HepG2 (cell line): Measurements from ENCODE around the gene FAM161A.

Experiments used
- GPN1 ChIP-seq: sonication (generic); formaldehyde crosslinking; IDR thresholded peaks from 2 replicates; pipeline ENCODE4 v1.5.1; 2020; ENCODE audit warnings: missing genetic modification reagents, borderline replicate concordance
- GTF2F1 ChIP-seq: fragments of 150-350 bp; IDR thresholded peaks from 2 replicates; pipeline ENCODE4 v1.6.1; 2014; ENCODE audit warnings: low read length
- NFIC ChIP-seq: IDR thresholded peaks from 2 replicates; pipeline ENCODE4 v1.6.1; 2012; ENCODE audit warnings: mild to moderate bottlenecking, low read length, inconsistent platforms
- POLR2A ChIP-seq, 2 experiments: IDR thresholded peaks; 2 replicates each; pipeline ENCODE4 v1.6.1; 2011; ENCODE audit warnings: low read depth in 2 of 2, low read length in 2 of 2, mild to moderate bottlenecking in 1 of 2, moderate library complexity in 1 of 2; ENCODE audit not compliant: insufficient read depth in 1 of 2
- RBM22 ChIP-seq: fragments of 200-400 bp; formaldehyde crosslinking; optimal IDR thresholded peaks from 2 replicates; pipeline ENCODE3; 2017; ENCODE audit warnings: mild to moderate bottlenecking, low read length, moderate library complexity
- ZFP90 ChIP-seq: sonication (generic); formaldehyde crosslinking; IDR thresholded peaks from 2 replicates; pipeline ENCODE4 v1.8.0; 2022; ENCODE audit warnings: missing genetic modification reagents, mild to moderate bottlenecking, inconsistent platforms, borderline replicate concordance
- TF ChIP-seq, protein P1 (sequence below): sonication (generic); formaldehyde crosslinking; IDR thresholded peaks from 2 replicates; pipeline ENCODE4 v1.5.0; 2020; ENCODE audit warnings: mild to moderate bottlenecking, missing genetic modification reagents, moderate library complexity
- TF ChIP-seq, protein P2 (sequence below): IDR thresholded peaks from 2 replicates; pipeline ENCODE4 v1.6.1; 2012; ENCODE audit warnings: inconsistent platforms
- TF ChIP-seq, protein P3 (sequence below), 2 experiments: fragments of 450-650 bp in 1 of 2; sonication (generic) in 1 of 2; formaldehyde crosslinking; IDR thresholded peaks; 2 replicates each; pipeline versions ENCODE4 v1.5.0 to v1.8.0; 2020 to 2022; ENCODE audit warnings: mild to moderate bottlenecking in 1 of 2, missing genetic modification reagents in 1 of 2

DNA sequence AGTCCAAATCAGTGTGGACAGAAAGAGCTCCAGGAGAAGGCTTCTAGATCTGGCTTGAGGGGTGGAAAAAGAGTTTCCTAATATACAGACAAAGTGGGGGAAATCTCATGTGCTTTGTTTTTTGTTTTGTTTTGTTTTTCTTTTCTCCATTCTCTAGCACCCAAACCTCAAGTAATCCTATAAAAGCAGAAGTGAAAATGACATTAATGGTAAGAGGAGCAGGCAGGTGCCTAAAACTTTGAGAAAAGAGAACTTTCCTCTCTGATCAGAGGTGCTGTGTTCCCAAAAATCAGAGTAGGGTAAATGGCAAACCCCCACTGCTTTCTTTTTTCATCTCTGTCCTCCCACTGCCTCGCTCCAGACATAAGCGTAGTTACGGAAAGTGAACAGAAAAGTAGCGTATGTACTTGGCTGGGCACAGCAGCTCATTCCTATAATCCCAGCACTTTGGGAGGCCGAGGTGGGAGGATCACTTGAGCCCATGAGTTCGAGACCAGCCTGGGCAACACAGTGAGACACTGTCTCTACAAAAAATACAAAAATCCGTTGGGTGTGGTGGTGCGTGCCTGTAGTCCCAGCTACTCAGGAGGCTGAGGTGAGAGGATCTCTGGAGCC, 77.8 kb downstream of the FAM161A start:
- TF ChIP-seq GTF2F1 (no peak), POLR2A (IDR thresholded peaks at IDR 0.05; ENCODE audit: insufficient read depth in 1 of 2, low read depth in 2 of 2, low read length in 2 of 2) (no peak), GPN1 (CRISPR knock-in tag) (no peak), ZFP90 (CRISPR knock-in tag) (no peak), NFIC (no peak), RBM22 (no peak)
- TF ChIP-seq, protein P1, sequence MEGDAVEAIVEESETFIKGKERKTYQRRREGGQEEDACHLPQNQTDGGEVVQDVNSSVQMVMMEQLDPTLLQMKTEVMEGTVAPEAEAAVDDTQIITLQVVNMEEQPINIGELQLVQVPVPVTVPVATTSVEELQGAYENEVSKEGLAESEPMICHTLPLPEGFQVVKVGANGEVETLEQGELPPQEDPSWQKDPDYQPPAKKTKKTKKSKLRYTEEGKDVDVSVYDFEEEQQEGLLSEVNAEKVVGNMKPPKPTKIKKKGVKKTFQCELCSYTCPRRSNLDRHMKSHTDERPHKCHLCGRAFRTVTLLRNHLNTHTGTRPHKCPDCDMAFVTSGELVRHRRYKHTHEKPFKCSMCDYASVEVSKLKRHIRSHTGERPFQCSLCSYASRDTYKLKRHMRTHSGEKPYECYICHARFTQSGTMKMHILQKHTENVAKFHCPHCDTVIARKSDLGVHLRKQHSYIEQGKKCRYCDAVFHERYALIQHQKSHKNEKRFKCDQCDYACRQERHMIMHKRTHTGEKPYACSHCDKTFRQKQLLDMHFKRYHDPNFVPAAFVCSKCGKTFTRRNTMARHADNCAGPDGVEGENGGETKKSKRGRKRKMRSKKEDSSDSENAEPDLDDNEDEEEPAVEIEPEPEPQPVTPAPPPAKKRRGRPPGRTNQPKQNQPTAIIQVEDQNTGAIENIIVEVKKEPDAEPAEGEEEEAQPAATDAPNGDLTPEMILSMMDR (CRISPR knock-in tag): no peak
- TF ChIP-seq, protein P2, sequence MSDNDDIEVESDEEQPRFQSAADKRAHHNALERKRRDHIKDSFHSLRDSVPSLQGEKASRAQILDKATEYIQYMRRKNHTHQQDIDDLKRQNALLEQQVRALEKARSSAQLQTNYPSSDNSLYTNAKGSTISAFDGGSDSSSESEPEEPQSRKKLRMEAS: no peak
- TF ChIP-seq, protein P3, sequence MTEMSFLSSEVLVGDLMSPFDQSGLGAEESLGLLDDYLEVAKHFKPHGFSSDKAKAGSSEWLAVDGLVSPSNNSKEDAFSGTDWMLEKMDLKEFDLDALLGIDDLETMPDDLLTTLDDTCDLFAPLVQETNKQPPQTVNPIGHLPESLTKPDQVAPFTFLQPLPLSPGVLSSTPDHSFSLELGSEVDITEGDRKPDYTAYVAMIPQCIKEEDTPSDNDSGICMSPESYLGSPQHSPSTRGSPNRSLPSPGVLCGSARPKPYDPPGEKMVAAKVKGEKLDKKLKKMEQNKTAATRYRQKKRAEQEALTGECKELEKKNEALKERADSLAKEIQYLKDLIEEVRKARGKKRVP (CRISPR knock-in tag; IDR thresholded peaks at IDR 0.05): no peak
